Hepatocyte (in vitro differentiated cells): ENCODE results near the gene SLC6A7.
A peak's percentile ranks its signal among the peaks of the same experiment; 100 is the strongest.

Source experiments
- CTCF ChIP-seq: fragments of 200-600 bp; sonication (generic); IDR thresholded peaks from 2 replicates; pipeline ENCODE4 v1.5.1; 2016; ENCODE audit warnings: antibody characterized with exemption, mild to moderate bottlenecking; ENCODE audit not compliant: poor library complexity
- EZH2 ChIP-seq: fragments of 200-600 bp; sonication (generic); IDR thresholded peaks from 2 replicates; pipeline ENCODE4 v1.6.1; 2016; ENCODE audit warnings: antibody characterized with exemption, mild to moderate bottlenecking, borderline replicate concordance
- EZH2phosphoT487 ChIP-seq: fragments of 200-600 bp; sonication (generic); IDR thresholded peaks from one replicate; pipeline ENCODE4 v1.6.1; 2018; ENCODE audit warnings: antibody characterized with exemption, mild to moderate bottlenecking, low read depth, moderate library complexity; ENCODE audit not compliant: unreplicated experiment, severe bottlenecking

GRCh38 chr5:150256410-150257064 lies 66.7 kb downstream of the SLC6A7 start:
- TF ChIP-seq EZH2 (no peak), CTCF (peak; percentile 9), EZH2phosphoT487 (no peak)
